Activated CD8-positive, alpha-beta memory T cell treated with anti-CD3 and anti-CD28 coated beads, Interleukin-2, amount 50 U/mL, for 24 hours (primary cell): ENCODE results near the gene GABRR3.

Experiments used
- DNase-seq: peaks from one replicate; pipeline ENCODE4 v3.0.0-alpha.2; 2020; ENCODE audit errors: extremely low read depth

GABRR3 gene

GRCh38 chr3:97954228-97954827 is 80.8 kb downstream of the GABRR3 start:
- no peak for DNase-seq

- DNase-seq: no peak
Measured at GRCh38 chr3:97952872-97953271, 82.2 kb downstream of the GABRR3 start.

GRCh38 chr3:97952280-97952679 is 82.8 kb downstream of the GABRR3 start:
- DNase-seq: no peak

GRCh38 chr3:97950360-97950759 is 84.8 kb downstream of the GABRR3 start:
- DNase-seq: no peak

GRCh38 chr3:97949743-97950142 is 85.4 kb downstream of the GABRR3 start:
- no peak for DNase-seq

- DNase-seq: no peak
Measured at GRCh38 chr3:97949110-97949485, 86.0 kb downstream of the GABRR3 start.

GRCh38 chr3:97948351-97949109 is 86.6 kb downstream of the GABRR3 start:
- DNase-seq: no peak

- no peak for DNase-seq
Measured at GRCh38 chr3:97942801-97943546, 92.1 kb downstream of the GABRR3 start.

GRCh38 chr3:97940034-97940433 is 95.1 kb downstream of the GABRR3 start:
- DNase-seq: no peak

GRCh38 chr3:97939401-97939800 is 95.7 kb downstream of the GABRR3 start:
- no peak for DNase-seq

GRCh38 chr3:97938444-97938843 is 96.7 kb downstream of the GABRR3 start:
- DNase-seq: no peak

- DNase-seq: no peak
Measured at GRCh38 chr3:97937205-97937604, 97.9 kb downstream of the GABRR3 start.

- DNase-seq: no peak
Measured at GRCh38 chr3:97935842-97936241, 99.3 kb downstream of the GABRR3 start.
